ENCODE results near the gene SLC22A25. TPM values are rescaled to one million over a fixed set of nuclear protein-coding genes. Genes with fewer than 3 reads are reported as not detected.

SLC22A25 gene
- total RNA-seq, 1 experiment from 2014 or later = not detected

DNA sequence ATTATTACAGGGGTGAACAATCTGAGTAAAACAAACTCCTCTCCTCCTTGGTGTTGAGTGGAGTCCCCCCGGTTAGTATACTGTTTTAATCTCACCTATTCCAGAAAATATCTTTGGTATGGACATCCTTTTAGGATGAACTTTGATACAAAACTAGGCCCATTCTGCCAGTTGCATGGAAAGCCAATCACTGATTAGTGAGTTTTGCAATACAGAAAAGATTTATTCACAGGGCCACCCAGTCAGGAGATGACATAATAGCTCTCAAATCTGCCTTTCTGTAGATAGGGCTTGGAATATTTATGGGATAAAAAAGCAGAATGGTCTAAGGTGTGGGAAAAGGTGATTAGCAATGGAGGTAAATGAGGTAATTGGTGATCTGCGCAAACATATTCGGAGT lies 30.3 kb upstream of the SLC22A25 start:
- H3K36me3 ChIP-seq (ENCODE audit: control insufficient read depth in 1 of 2, insufficient read depth in 2 of 2, low read length in 2 of 2) = no peaks in the 10 kb centered on the region
- CTCF ChIA-PET = no interaction called here
- no peak overlapping the region for H2AFZ ChIP-seq (ENCODE audit: low read depth, low read length, poor library complexity, severe bottlenecking)
- no peaks in the 10 kb centered on the region for H4K20me1 ChIP-seq (ENCODE audit: insufficient read depth)
- intact Hi-C loops (cut with micrococcal nuclease) = no loop called here
- H3K9ac ChIP-seq (ENCODE audit: low read length) = no peak overlapping the region
- no peak overlapping the region for H3K4me2 ChIP-seq (ENCODE audit: low read length)
- H3K27me3 ChIP-seq (ENCODE audit: insufficient read depth, low read length) = peaks cover 33% of the 10 kb centered on the region; the same call in 1 of the 2 replicates
- no peak overlapping the region for H3K4me3 ChIP-seq (replicated peaks in 1 of 2; ENCODE audit: low read depth in 1 of 2, low read length in 2 of 2)
- POLR2A ChIA-PET = no interaction called here
- ATAC-seq = no peak
- no peaks in the 10 kb centered on the region for H3K79me2 ChIP-seq (ENCODE audit: insufficient read depth, low read length)
- TF ChIP-seq JUND (IDR thresholded peaks at IDR 0.05) (no peak), POLR2AphosphoS5 (IDR thresholded peaks at IDR 0.05; ENCODE audit: low read depth, low read length) (no peak), YY1 (IDR thresholded peaks at IDR 0.05; ENCODE audit: extremely low read depth, insufficient replicate concordance, low read depth, low read length) (no peak), EZH2phosphoT487 (IDR thresholded peaks at IDR 0.05; ENCODE audit: borderline replicate concordance) (no peak), ZNF274 (IDR thresholded peaks at IDR 0.05; ENCODE audit: low read depth, low read length) (no peak), CEBPB (IDR thresholded peaks at IDR 0.05; ENCODE audit: low read depth) (no peak), TCF7L2 (IDR thresholded peaks at IDR 0.05; ENCODE audit: borderline replicate concordance, extremely low read depth, insufficient read depth, insufficient read length) (no peak)
- TF ChIP-seq, protein P1, sequence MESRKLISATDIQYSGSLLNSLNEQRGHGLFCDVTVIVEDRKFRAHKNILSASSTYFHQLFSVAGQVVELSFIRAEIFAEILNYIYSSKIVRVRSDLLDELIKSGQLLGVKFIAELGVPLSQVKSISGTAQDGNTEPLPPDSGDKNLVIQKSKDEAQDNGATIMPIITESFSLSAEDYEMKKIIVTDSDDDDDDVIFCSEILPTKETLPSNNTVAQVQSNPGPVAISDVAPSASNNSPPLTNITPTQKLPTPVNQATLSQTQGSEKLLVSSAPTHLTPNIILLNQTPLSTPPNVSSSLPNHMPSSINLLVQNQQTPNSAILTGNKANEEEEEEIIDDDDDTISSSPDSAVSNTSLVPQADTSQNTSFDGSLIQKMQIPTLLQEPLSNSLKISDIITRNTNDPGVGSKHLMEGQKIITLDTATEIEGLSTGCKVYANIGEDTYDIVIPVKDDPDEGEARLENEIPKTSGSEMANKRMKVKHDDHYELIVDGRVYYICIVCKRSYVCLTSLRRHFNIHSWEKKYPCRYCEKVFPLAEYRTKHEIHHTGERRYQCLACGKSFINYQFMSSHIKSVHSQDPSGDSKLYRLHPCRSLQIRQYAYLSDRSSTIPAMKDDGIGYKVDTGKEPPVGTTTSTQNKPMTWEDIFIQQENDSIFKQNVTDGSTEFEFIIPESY (IDR thresholded peaks at IDR 0.05; ENCODE audit: extremely low read depth, insufficient replicate concordance, low read length) = no peak
- TF ChIP-seq, protein P2, sequence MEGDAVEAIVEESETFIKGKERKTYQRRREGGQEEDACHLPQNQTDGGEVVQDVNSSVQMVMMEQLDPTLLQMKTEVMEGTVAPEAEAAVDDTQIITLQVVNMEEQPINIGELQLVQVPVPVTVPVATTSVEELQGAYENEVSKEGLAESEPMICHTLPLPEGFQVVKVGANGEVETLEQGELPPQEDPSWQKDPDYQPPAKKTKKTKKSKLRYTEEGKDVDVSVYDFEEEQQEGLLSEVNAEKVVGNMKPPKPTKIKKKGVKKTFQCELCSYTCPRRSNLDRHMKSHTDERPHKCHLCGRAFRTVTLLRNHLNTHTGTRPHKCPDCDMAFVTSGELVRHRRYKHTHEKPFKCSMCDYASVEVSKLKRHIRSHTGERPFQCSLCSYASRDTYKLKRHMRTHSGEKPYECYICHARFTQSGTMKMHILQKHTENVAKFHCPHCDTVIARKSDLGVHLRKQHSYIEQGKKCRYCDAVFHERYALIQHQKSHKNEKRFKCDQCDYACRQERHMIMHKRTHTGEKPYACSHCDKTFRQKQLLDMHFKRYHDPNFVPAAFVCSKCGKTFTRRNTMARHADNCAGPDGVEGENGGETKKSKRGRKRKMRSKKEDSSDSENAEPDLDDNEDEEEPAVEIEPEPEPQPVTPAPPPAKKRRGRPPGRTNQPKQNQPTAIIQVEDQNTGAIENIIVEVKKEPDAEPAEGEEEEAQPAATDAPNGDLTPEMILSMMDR (IDR thresholded peaks at IDR 0.05 in 2 of 3, conservative IDR thresholded peaks at IDR 0.05 in 1 of 3; ENCODE audit: borderline replicate concordance in 1 of 3, insufficient read depth in 1 of 3, low read depth in 2 of 3, low read length in 2 of 3) = no peak
- no peaks in the 10 kb centered on the region for H3K9me2 ChIP-seq (ENCODE audit: insufficient read depth)
- no TSS peak for BruUV-seq (replicated peaks)
- H3K27ac ChIP-seq (ENCODE audit: low read depth, low read length) = no peak overlapping the region
- H3K9me3 ChIP-seq (ENCODE audit: control insufficient read depth in 1 of 2, insufficient read depth in 1 of 2, low read depth in 1 of 2, low read length in 2 of 2) = no peaks in the 10 kb centered on the region
- DNase-seq (ENCODE audit: low read depth, low spot score) = no peak
- RAD21 ChIA-PET (ENCODE audit: low non-redundant PET in 1 of 2, low total read pairs in 2 of 2, uncharacterized antibody in 2 of 2, unreplicated experiment in 2 of 2) = no interaction called here
- no peaks in the 10 kb centered on the region for H3K4me1 ChIP-seq (ENCODE audit: control insufficient read depth in 1 of 2, insufficient read depth in 2 of 2, low read length in 2 of 2)

Measured in HCT116 (cell line).